K562 (cell line): ENCODE measurements around the gene PLEKHG5. TPM values are rescaled to one million over a fixed set of nuclear protein-coding genes. Genes with fewer than 3 reads are reported as not detected.
A peak's percentile ranks its signal among the peaks of the same experiment; 100 is the strongest.

ENCODE experiments used
- BCLAF1 ChIP-seq, 2 experiments: fragments of 450-650 bp in 1 of 2; IDR thresholded peaks; 2 replicates each; pipeline ENCODE4 v1.6.1; 2011 to 2017; ENCODE audit warnings: low read depth in 2 of 2, antibody characterized with exemption in 1 of 2, borderline replicate concordance in 1 of 2, low read length in 1 of 2, mild to moderate bottlenecking in 1 of 2, mixed read lengths in 1 of 2; ENCODE audit not compliant: control insufficient read depth in 1 of 2
- E2F6 ChIP-seq, 2 experiments: IDR thresholded peaks; 2 replicates each; pipeline ENCODE4 v1.6.1; 2011; ENCODE audit warnings: borderline replicate concordance in 1 of 2, control low read depth in 1 of 2, low read depth in 1 of 2, low read length in 1 of 2, mild to moderate bottlenecking in 1 of 2, mixed read lengths in 1 of 2, moderate library complexity in 1 of 2; ENCODE audit not compliant: insufficient read depth in 1 of 2, insufficient read length in 1 of 2, poor library complexity in 1 of 2, severe bottlenecking in 1 of 2; ENCODE audit errors: extremely low read depth in 1 of 2
- EGR1 ChIP-seq: fragments of 450-650 bp; conservative IDR thresholded peaks from 2 replicates; pipeline ENCODE4 v1.6.1; 2017; ENCODE audit warnings: mild to moderate bottlenecking
- ILK ChIP-seq: fragments of 450-650 bp; IDR thresholded peaks from 2 replicates; pipeline ENCODE4 v1.6.1; 2016; ENCODE audit warnings: missing genetic modification characterization, low read depth, mild to moderate bottlenecking, missing compliant biosample characterization, moderate library complexity, borderline replicate concordance
- KDM5B ChIP-seq: fragments of 200-600 bp; sonication (generic); IDR thresholded peaks from 2 replicates; pipeline ENCODE4 v1.6.1; 2012; ENCODE audit warnings: low read depth, mild to moderate bottlenecking, moderate library complexity, low read length, control low read depth, inconsistent platforms; ENCODE audit not compliant: insufficient replicate concordance
- MEF2D ChIP-seq: conservative IDR thresholded peaks from 2 replicates; pipeline ENCODE4 v1.6.1; 2016; ENCODE audit warnings: low read depth, missing genetic modification characterization, missing compliant biosample characterization
- NFRKB ChIP-seq: fragments of 450-650 bp; IDR thresholded peaks from 2 replicates; pipeline ENCODE4 v1.6.1; 2016; ENCODE audit warnings: low read depth
- POLR3G ChIP-seq: IDR thresholded peaks from 2 replicates; pipeline ENCODE4 v1.6.1; 2011; ENCODE audit not compliant: insufficient read length, insufficient replicate concordance; ENCODE audit errors: extremely low read depth
- RCOR1 ChIP-seq, 2 experiments: IDR thresholded peaks; 2 replicates each; pipeline ENCODE4 v1.6.1; 2012; ENCODE audit warnings: low read depth in 2 of 2, low read length in 2 of 2, borderline replicate concordance in 1 of 2, improper control_type of control experiment in 1 of 2
- SETDB1 ChIP-seq: IDR thresholded peaks from one replicate; pipeline ENCODE4 v1.6.1; 2012; ENCODE audit warnings: low read length, control low read depth, inconsistent platforms
- SOX6 ChIP-seq: fragments of 450-650 bp; IDR thresholded peaks from 2 replicates; pipeline ENCODE4 v1.6.1; 2014; ENCODE audit warnings: mild to moderate bottlenecking
- ZBTB17 ChIP-seq: fragments of 450-650 bp; formaldehyde crosslinking; IDR thresholded peaks from 2 replicates; pipeline ENCODE4 v1.4.0; 2020; ENCODE audit warnings: mild to moderate bottlenecking
- ZKSCAN1 ChIP-seq: fragments of 150-350 bp; IDR thresholded peaks from 2 replicates; pipeline ENCODE4 v1.6.1; 2016; ENCODE audit warnings: low read depth, low read length
- ZNF445 ChIP-seq: fragments of 250-450 bp; sonication (Bioruptor Pico); IDR thresholded peaks from 2 replicates; pipeline ENCODE4 v1.4.0; 2020; ENCODE audit warnings: low read depth, mild to moderate bottlenecking, moderate library complexity
- ZNF717 ChIP-seq: fragments of 250-450 bp; sonication (Bioruptor Pico); IDR thresholded peaks from 2 replicates; pipeline ENCODE4 v1.5.0; 2021
- ZNF780A ChIP-seq: fragments of 250-450 bp; sonication (Bioruptor Pico); IDR thresholded peaks from 2 replicates; pipeline ENCODE4 v1.5.0; 2021; ENCODE audit warnings: mild to moderate bottlenecking
- polyA plus RNA-seq, 8 experiments: library from polyadenylated mRNA; depleted of rRNA in 4 of 8; stranded (reverse) in 5 of 8; unstranded in 3 of 8; fragments of >200 nt; fragmentation: Nextera tagmentation in 2 of 8; fragmentation: Illumina TruSeq in 1 of 8; extraction: Ambion mirVana in 2 of 8; extraction: Trizol in 1 of 8; gene quantifications; 2 replicates each; pipeline versions ENCODE4 v1.2.1 to v1.2.3, GENCODE V29; 2011 to 2014; ENCODE audit warnings: inconsistent platforms in 1 of 8, missing spikeins in 1 of 8
- total RNA-seq, 7 experiments: library from RNA; depleted of rRNA in 6 of 7; stranded (reverse); fragments of >200 nt in 6 of 7; fragmentation: Illumina TruSeq in 2 of 7; extraction: Trizol in 2 of 7; gene quantifications; 2 replicates each; pipeline versions ENCODE4 v1.2.1 to v1.2.3, GENCODE V29; 2011 to 2021; ENCODE audit warnings: low replicate concordance in 1 of 7
- TF ChIP-seq, protein P1 (sequence below): fragments of 250-450 bp; sonication (Bioruptor Pico); IDR thresholded peaks from 2 replicates; pipeline ENCODE4 v1.5.0; 2022; ENCODE audit warnings: mild to moderate bottlenecking
- TF ChIP-seq, protein P2 (sequence below): fragments of 450-650 bp; IDR thresholded peaks from 2 replicates; pipeline ENCODE4 v1.6.1; 2016; ENCODE audit warnings: mild to moderate bottlenecking

Gene PLEKHG5
- total and polyA plus RNA-seq, 9 of the 15 experiments (the other 6 are each of a cell fraction or from before 2014, with no cell fraction given) = 0.04 to 0.29 (median 0.09) TPM; not detected in 3

DNA sequence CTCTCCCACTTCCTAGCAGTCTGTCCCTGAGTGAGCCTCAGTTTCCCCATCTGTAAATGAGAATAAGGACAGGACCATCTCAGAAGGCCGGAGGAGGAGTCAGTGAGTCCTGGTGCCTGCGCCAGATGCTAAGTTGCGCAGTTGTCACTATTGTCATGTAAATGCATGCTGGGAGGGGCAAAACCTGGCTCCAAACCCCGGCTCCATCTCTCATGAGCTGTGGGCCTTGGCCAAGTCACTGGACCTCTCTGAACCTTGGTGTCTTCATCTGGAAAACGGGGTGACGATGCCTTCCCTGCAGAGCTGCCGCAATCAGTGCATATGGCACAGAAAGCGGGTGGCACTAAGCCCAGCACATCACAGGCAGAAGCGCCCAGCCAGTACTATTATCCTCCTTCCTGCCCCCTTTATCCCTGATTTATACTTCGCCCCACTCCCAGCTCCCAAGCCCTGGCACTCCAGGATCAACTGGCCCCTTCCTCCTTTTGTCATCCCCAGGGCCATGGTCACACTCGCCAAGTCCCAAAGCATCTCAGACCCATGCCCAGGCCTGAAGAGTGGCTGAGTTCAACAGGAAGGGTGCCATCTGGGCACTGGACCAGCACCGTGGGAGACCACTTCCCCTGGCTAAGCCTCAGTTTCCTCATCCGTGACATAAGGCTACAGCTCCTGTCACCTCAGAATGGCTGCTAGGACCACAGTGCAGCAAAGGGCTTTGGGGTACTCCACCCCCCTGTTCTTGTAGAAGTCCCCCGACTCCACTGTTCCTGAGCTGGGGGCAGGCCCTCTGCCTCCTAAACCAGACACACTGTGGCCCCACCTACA lies 4.3 kb upstream of the PLEKHG5 start (continued):
- TF ChIP-seq RCOR1 (IDR thresholded peaks at IDR 0.05; ENCODE audit: borderline replicate concordance in 1 of 2, low read depth in 2 of 2, low read length in 2 of 2) = no peak
- TF ChIP-seq ZNF780A = no peak
- TF ChIP-seq SETDB1 = peak; percentile 11
- TF ChIP-seq ILK (tag) = no peak
- no peak for TF ChIP-seq ZBTB17 (CRISPR knock-in tag)
- no peak for TF ChIP-seq EGR1
- TF ChIP-seq KDM5B = peak; percentile 5
- no peak for TF ChIP-seq BCLAF1 (IDR thresholded peaks at IDR 0.05; ENCODE audit: borderline replicate concordance in 1 of 2, control insufficient read depth in 1 of 2, low read depth in 2 of 2, low read length in 1 of 2)
- TF ChIP-seq SOX6 = 0 out of 2 replicates have a peak, but pooled peaks have one; percentile 25
- TF ChIP-seq MEF2D (tag) = no peak
- no peak for TF ChIP-seq ZNF717 (CRISPR knock-in tag)
- no peak for TF ChIP-seq NFRKB
- no peak for TF ChIP-seq ZNF445 (CRISPR knock-in tag)
- no peak for TF ChIP-seq POLR3G
- TF ChIP-seq, protein P1, sequence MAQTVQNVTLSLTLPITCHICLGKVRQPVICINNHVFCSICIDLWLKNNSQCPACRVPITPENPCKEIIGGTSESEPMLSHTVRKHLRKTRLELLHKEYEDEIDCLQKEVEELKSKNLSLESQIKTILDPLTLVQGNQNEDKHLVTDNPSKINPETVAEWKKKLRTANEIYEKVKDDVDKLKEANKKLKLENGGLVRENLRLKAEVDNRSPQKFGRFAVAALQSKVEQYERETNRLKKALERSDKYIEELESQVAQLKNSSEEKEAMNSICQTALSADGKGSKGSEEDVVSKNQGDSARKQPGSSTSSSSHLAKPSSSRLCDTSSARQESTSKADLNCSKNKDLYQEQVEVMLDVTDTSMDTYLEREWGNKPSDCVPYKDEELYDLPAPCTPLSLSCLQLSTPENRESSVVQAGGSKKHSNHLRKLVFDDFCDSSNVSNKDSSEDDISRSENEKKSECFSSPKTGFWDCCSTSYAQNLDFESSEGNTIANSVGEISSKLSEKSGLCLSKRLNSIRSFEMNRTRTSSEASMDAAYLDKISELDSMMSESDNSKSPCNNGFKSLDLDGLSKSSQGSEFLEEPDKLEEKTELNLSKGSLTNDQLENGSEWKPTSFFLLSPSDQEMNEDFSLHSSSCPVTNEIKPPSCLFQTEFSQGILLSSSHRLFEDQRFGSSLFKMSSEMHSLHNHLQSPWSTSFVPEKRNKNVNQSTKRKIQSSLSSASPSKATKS (CRISPR knock-in tag) = no peak
- TF ChIP-seq, protein P2, sequence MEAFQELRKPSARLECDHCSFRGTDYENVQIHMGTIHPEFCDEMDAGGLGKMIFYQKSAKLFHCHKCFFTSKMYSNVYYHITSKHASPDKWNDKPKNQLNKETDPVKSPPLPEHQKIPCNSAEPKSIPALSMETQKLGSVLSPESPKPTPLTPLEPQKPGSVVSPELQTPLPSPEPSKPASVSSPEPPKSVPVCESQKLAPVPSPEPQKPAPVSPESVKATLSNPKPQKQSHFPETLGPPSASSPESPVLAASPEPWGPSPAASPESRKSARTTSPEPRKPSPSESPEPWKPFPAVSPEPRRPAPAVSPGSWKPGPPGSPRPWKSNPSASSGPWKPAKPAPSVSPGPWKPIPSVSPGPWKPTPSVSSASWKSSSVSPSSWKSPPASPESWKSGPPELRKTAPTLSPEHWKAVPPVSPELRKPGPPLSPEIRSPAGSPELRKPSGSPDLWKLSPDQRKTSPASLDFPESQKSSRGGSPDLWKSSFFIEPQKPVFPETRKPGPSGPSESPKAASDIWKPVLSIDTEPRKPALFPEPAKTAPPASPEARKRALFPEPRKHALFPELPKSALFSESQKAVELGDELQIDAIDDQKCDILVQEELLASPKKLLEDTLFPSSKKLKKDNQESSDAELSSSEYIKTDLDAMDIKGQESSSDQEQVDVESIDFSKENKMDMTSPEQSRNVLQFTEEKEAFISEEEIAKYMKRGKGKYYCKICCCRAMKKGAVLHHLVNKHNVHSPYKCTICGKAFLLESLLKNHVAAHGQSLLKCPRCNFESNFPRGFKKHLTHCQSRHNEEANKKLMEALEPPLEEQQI = no peak
- TF ChIP-seq ZKSCAN1 = no peak
- TF ChIP-seq E2F6 (IDR thresholded peaks at IDR 0.05; ENCODE audit: borderline replicate concordance in 1 of 2, extremely low read depth in 1 of 2, insufficient read depth in 1 of 2, insufficient read length in 1 of 2, low read depth in 1 of 2, low read length in 1 of 2, poor library complexity in 1 of 2, severe bottlenecking in 1 of 2) = no peak
